Activated T-cell treated with anti-CD3 and anti-CD28 coated beads, Interleukin-2, amount 50 U/mL, for 48 hours (primary cell): Measurements from ENCODE around the gene LIMS2.

Experiments
- DNase-seq, 2 experiments: peaks; one replicate each; pipeline ENCODE4 v3.0.0-alpha.2; 2020

Gene LIMS2

GRCh38 chr2:127656569-127657231 lies 18.6 kb downstream of the LIMS2 start:
- no peak for DNase-seq

- DNase-seq = no peak
Observed at GRCh38 chr2:127655209-127656073, 19.9 kb downstream of the LIMS2 start.

- no peak for DNase-seq
Observed at GRCh38 chr2:127654838-127655175, 20.5 kb downstream of the LIMS2 start.

GRCh38 chr2:127654084-127654837 lies 21.1 kb downstream of the LIMS2 start:
- DNase-seq = no peak

- DNase-seq = no peak
Observed at GRCh38 chr2:127653421-127654083, 21.8 kb downstream of the LIMS2 start.

- DNase-seq = no peak
Observed at GRCh38 chr2:127652786-127653357, 22.5 kb downstream of the LIMS2 start.

GRCh38 chr2:127651971-127652550 lies 23.3 kb downstream of the LIMS2 start:
- DNase-seq = no peak

- DNase-seq = no peak
Observed at GRCh38 chr2:127651381-127651809, 23.9 kb downstream of the LIMS2 start.

- DNase-seq = no peak
Observed at GRCh38 chr2:127650785-127651380, 24.4 kb downstream of the LIMS2 start.

GRCh38 chr2:127650041-127650784 lies 25.1 kb downstream of the LIMS2 start:
- DNase-seq = no peak

- DNase-seq = peak; percentile 89 to 92
Observed at GRCh38 chr2:127649684-127650040, 25.7 kb downstream of the LIMS2 start.

- DNase-seq = no peak
Observed at GRCh38 chr2:127649100-127649611, 26.2 kb downstream of the LIMS2 start.

GRCh38 chr2:127648321-127648720 lies 27.0 kb downstream of the LIMS2 start:
- no peak for DNase-seq

- no peak for DNase-seq
Observed at GRCh38 chr2:127647242-127648190, 27.8 kb downstream of the LIMS2 start.

- no peak for DNase-seq
Observed at GRCh38 chr2:127646487-127647241, 28.7 kb downstream of the LIMS2 start.

- no peak for DNase-seq
Observed at GRCh38 chr2:127645395-127646291, 29.7 kb downstream of the LIMS2 start, which contains the start of gene GPR17. GPR17 (plus strand) TSS chr2:127646153; CDS start chr2:127650736, 4,583 bp downstream.

GRCh38 chr2:127645026-127645394 lies 30.3 kb downstream of the LIMS2 start:
- no peak for DNase-seq
